ENCODE data around the gene BICD1.
A peak's percentile ranks its signal among the peaks of the same experiment; 100 is the strongest.

The BICD1 gene

GRCh38 chr12:32107359-32108267 is 966 bp downstream of the BICD1 start:
- Histone ChIP-seq H3K27me3 (ENCODE audit: insufficient read depth, poor library complexity, severe bottlenecking) (no peaks in the 10 kb centered on the region), H3K9me3 (ENCODE audit: severe bottlenecking) (no peaks in the 10 kb centered on the region), H3K36me3 (ENCODE audit: low read depth) (peaks cover 27% of the 10 kb centered on the region), H3K27ac (ENCODE audit: poor library complexity, severe bottlenecking) (peak overlapping the region; percentile 75), H3K4me3 (ENCODE audit: severe bottlenecking) (peak overlapping the region; percentile 61), H3K4me1 (ENCODE audit: insufficient read depth, poor library complexity, severe bottlenecking) (peaks cover 20% of the 10 kb centered on the region)
- no peak for TF ChIP-seq CTCF (IDR thresholded peaks at IDR 0.05; ENCODE audit: poor library complexity, severe bottlenecking)
- no peak for DNase-seq (ENCODE audit: low spot score)
- peak; percentile 35 for ATAC-seq (ENCODE audit: low read depth)

DNA sequence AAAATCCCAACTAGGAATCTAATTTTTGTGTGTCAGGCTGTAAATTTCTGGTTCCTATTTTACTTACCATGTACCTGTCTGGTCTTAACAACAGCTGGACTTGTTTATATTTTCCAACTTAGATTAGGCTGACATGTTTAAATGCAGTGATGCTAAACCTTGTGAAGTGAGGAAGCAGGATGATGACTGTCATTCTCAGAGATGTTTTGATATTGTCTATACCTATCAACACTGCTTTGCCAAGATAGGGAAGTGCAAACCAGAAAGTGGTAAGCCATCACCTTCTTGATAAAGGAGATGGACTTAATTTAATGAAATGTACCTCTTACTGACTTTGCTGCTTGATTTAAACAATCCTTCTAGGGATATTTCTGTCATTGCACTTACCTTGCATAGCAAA is 2.1 kb downstream of the BICD1 start:
- peak overlapping the region; percentile 61 for H3K4me3 ChIP-seq (ENCODE audit: severe bottlenecking)
- H3K36me3 ChIP-seq (ENCODE audit: low read depth): peaks cover 27% of the 10 kb centered on the region
- no peak for TF ChIP-seq CTCF (IDR thresholded peaks at IDR 0.05; ENCODE audit: poor library complexity, severe bottlenecking)
- peak overlapping the region; percentile 75 for H3K27ac ChIP-seq (ENCODE audit: poor library complexity, severe bottlenecking)
- H3K9me3 ChIP-seq (ENCODE audit: severe bottlenecking): no peaks in the 10 kb centered on the region
- DNase-seq (ENCODE audit: low spot score): no peak
- no peaks in the 10 kb centered on the region for H3K27me3 ChIP-seq (ENCODE audit: insufficient read depth, poor library complexity, severe bottlenecking)
- no peak for ATAC-seq (ENCODE audit: low read depth)
- H3K4me1 ChIP-seq (ENCODE audit: insufficient read depth, poor library complexity, severe bottlenecking): peaks cover 20% of the 10 kb centered on the region

GRCh38 chr12:32110417-32110816 is 3.8 kb downstream of the BICD1 start:
- ATAC-seq (ENCODE audit: low read depth) (no peak), DNase-seq (ENCODE audit: low spot score) (no peak)
- peaks cover 30% of the 10 kb centered on the region for H3K36me3 ChIP-seq (ENCODE audit: low read depth)
- H3K4me1 ChIP-seq (ENCODE audit: insufficient read depth, poor library complexity, severe bottlenecking): peaks cover 31% of the 10 kb centered on the region
- H3K27ac ChIP-seq (ENCODE audit: poor library complexity, severe bottlenecking): no peak overlapping the region
- H3K9me3 ChIP-seq (ENCODE audit: severe bottlenecking): no peaks in the 10 kb centered on the region
- H3K4me3 ChIP-seq (ENCODE audit: severe bottlenecking): no peak overlapping the region
- H3K27me3 ChIP-seq (ENCODE audit: insufficient read depth, poor library complexity, severe bottlenecking): no peaks in the 10 kb centered on the region
- no peak for TF ChIP-seq CTCF (IDR thresholded peaks at IDR 0.05; ENCODE audit: poor library complexity, severe bottlenecking)

DNA sequence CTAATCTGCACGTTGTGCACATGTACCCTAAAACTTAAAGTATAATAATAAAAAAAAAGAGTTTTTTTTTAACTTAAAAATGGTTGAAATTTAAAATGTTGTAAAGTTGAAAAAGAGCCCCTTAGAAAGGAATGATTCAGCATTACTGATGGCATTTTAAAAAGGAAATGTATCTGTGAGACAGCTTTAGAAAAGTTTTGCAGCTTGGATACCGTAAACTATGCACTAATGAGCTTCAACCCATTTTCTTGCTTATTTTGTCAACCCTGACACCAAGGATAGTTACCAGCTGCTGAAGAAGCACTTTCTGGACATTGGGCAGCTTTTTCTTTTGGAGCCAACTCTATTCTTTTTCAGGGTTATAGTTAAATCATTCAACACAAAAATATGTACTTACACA is 4.3 kb downstream of the BICD1 start:
- H3K4me1 ChIP-seq (ENCODE audit: insufficient read depth, poor library complexity, severe bottlenecking): peaks cover 33% of the 10 kb centered on the region

More for the DNA sequence above, 4.3 kb downstream of the BICD1 start:
- Histone ChIP-seq H3K27me3 (ENCODE audit: insufficient read depth, poor library complexity, severe bottlenecking) (no peaks in the 10 kb centered on the region), H3K9me3 (ENCODE audit: severe bottlenecking) (no peaks in the 10 kb centered on the region), H3K36me3 (ENCODE audit: low read depth) (peaks cover 30% of the 10 kb centered on the region), H3K27ac (ENCODE audit: poor library complexity, severe bottlenecking) (no peak overlapping the region), H3K4me3 (ENCODE audit: severe bottlenecking) (no peak overlapping the region)
- no peak for TF ChIP-seq CTCF (IDR thresholded peaks at IDR 0.05; ENCODE audit: poor library complexity, severe bottlenecking)
- no peak for DNase-seq (ENCODE audit: low spot score)
- no peak for ATAC-seq (ENCODE audit: low read depth)
